Bronchial epithelial cell (primary cell): ENCODE data around the gene CAMLG. TPM values are rescaled to one million over a fixed set of nuclear protein-coding genes. Genes with fewer than 3 reads are reported as not detected.

Experiments
- DNase-seq: peaks from one replicate; pipeline ENCODE4 v3.0.0-alpha.2; 2010; ENCODE audit warnings: low read depth
- FAIRE-seq: peaks from 2 replicates; lab custom pipeline; 2011; peaks lifted over from hg19 to GRCh38; lab: Jason Lieb, UNC
- H3K27me3 ChIP-seq: 2 replicates; pipeline ENCODE4 v1.5.1; 2011; ENCODE audit warnings: low read length; ENCODE audit not compliant: control insufficient read depth, insufficient read depth
- H3K36me3 ChIP-seq: 2 replicates; pipeline ENCODE4 v1.5.1; 2011; ENCODE audit warnings: low read length; ENCODE audit not compliant: control insufficient read depth, insufficient read depth
- H3K4me3 ChIP-seq: 2 replicates; pipeline ENCODE4 v1.5.1; 2011; ENCODE audit warnings: mild to moderate bottlenecking, low read depth, low read length, control low read depth
- CTCF ChIP-seq: IDR thresholded peaks from 2 replicates; pipeline ENCODE4 v1.5.1; 2011; ENCODE audit warnings: mild to moderate bottlenecking, moderate library complexity, low read length, control low read depth, inconsistent platforms; ENCODE audit not compliant: insufficient read depth, severe bottlenecking
- total RNA-seq: library from RNA; depleted of rRNA; stranded (reverse); fragments of >200 nt; gene quantifications from 2 replicates; pipeline ENCODE4 v1.2.1, GENCODE V29; 2014

Gene CAMLG
- total RNA-seq, 1 donor from 2014 or later = 32.9 TPM

- H3K27me3 ChIP-seq = no peaks in the 10 kb centered on the region
- H3K4me3 ChIP-seq = no peak overlapping the region
- FAIRE-seq (no peak), DNase-seq (no peak)
- peaks cover 5% of the 10 kb centered on the region for H3K36me3 ChIP-seq
- TF ChIP-seq CTCF = no peak
Observed at GRCh38 chr5:134798468-134798867, 60.1 kb downstream of the CAMLG start.

Other genes with a start within 250 kb of the CAMLG start
- 12.8 and 17.1 TPM in 2 replicates for gene JADE2, start 212.9 kb upstream of the CAMLG start, total RNA-seq
- gene SAR1B, start 105.7 kb upstream of the CAMLG start, total RNA-seq = 55.5 and 121 TPM in 2 replicates
- gene SEC24A, start 89.8 kb upstream of the CAMLG start, total RNA-seq = 9.9 and 10.8 TPM in 2 replicates
- 10.8 and 14.0 TPM in 2 replicates for gene DDX46, start 20.2 kb downstream of the CAMLG start, total RNA-seq
- gene C5orf24, start 107.4 kb downstream of the CAMLG start, total RNA-seq = 22.6 and 23.8 TPM in 2 replicates
- 45.2 and 45.8 TPM in 2 replicates for gene TXNDC15, start 135.8 kb downstream of the CAMLG start, total RNA-seq
- 6.8 and 6.9 TPM in 2 replicates for gene PCBD2, start 166.6 kb downstream of the CAMLG start, total RNA-seq
- gene CATSPER3, start 229.4 kb downstream of the CAMLG start, total RNA-seq = under 0.01 and 0.26 TPM in 2 replicates